ENCODE measurements around the gene KRAS.

DNA sequence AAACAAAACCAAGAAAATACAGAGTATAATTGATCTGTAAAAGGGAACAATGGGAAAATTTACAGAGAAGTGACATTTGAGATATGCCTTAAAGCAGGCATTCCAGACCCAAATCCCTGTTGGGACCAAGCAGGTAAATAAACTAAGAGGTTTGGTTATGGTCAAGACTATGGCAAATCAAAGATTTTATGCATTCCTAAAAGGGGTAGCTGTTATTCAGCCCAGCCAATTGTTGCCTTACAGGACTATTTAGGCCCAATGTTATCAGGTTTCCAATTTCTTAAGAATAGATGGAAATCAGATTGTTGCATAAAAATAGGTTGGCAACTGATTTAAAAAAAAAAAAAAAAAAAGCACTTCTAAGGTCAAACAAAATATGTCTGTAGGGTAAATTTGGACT is 61.1 kb downstream of the KRAS start:
- no peak for TF ChIP-seq EZH2 (IDR thresholded peaks at IDR 0.05; ENCODE audit: low read length)
- TF ChIP-seq, protein P1, sequence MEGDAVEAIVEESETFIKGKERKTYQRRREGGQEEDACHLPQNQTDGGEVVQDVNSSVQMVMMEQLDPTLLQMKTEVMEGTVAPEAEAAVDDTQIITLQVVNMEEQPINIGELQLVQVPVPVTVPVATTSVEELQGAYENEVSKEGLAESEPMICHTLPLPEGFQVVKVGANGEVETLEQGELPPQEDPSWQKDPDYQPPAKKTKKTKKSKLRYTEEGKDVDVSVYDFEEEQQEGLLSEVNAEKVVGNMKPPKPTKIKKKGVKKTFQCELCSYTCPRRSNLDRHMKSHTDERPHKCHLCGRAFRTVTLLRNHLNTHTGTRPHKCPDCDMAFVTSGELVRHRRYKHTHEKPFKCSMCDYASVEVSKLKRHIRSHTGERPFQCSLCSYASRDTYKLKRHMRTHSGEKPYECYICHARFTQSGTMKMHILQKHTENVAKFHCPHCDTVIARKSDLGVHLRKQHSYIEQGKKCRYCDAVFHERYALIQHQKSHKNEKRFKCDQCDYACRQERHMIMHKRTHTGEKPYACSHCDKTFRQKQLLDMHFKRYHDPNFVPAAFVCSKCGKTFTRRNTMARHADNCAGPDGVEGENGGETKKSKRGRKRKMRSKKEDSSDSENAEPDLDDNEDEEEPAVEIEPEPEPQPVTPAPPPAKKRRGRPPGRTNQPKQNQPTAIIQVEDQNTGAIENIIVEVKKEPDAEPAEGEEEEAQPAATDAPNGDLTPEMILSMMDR (optimal IDR thresholded peaks at IDR 0.05 in 1 of 3, IDR thresholded peaks at IDR 0.05 in 1 of 3, conservative IDR thresholded peaks at IDR 0.05 in 1 of 3; ENCODE audit: extremely low read depth in 1 of 3, insufficient read depth in 2 of 3, low read length in 3 of 3), result no peak
